ENCODE results near the gene SLC8A1.

SLC8A1 gene

GRCh38 chr2:40218679-40219078, 233.2 kb downstream of the SLC8A1 start:
- peak; percentile 5 for DNase-seq (ENCODE audit: extremely low read depth, insufficient read length)
- Histone ChIP-seq H3K27me3 (replicated peaks; ENCODE audit: control insufficient read depth, insufficient read depth, low read length) (no peaks in the 10 kb centered on the region), H3K36me3 (ENCODE audit: control insufficient read depth, insufficient read depth, low read length) (no peaks in the 10 kb centered on the region), H3K4me3 (replicated peaks; ENCODE audit: low read depth, low read length) (no peak overlapping the region)
- TF ChIP-seq CTCF (IDR thresholded peaks at IDR 0.05; ENCODE audit: insufficient read depth, low read length, poor library complexity, severe bottlenecking) = no peak

- H3K27me3 ChIP-seq (replicated peaks; ENCODE audit: control insufficient read depth, insufficient read depth, low read length) = no peaks in the 10 kb centered on the region; the same call in 1 of the 2 replicates
- H3K4me3 ChIP-seq (replicated peaks; ENCODE audit: low read depth, low read length) = no peak overlapping the region
- no peaks in the 10 kb centered on the region for H3K36me3 ChIP-seq (ENCODE audit: control insufficient read depth, insufficient read depth, low read length)
- no peak for DNase-seq (ENCODE audit: extremely low read depth, insufficient read length)
- TF ChIP-seq CTCF (IDR thresholded peaks at IDR 0.05; ENCODE audit: insufficient read depth, low read length, poor library complexity, severe bottlenecking) = no peak
Observed at GRCh38 chr2:40213619-40214018, 238.3 kb downstream of the SLC8A1 start.

- Histone ChIP-seq H3K36me3 (ENCODE audit: control insufficient read depth, insufficient read depth, low read length) (no peaks in the 10 kb centered on the region), H3K4me3 (replicated peaks; ENCODE audit: low read depth, low read length) (no peak overlapping the region), H3K27me3 (replicated peaks; ENCODE audit: control insufficient read depth, insufficient read depth, low read length) (no peaks in the 10 kb centered on the region; the same call in 1 of the 2 replicates)
- peak; percentile 42 for TF ChIP-seq CTCF (IDR thresholded peaks at IDR 0.05; ENCODE audit: insufficient read depth, low read length, poor library complexity, severe bottlenecking)
- DNase-seq (ENCODE audit: extremely low read depth, insufficient read length) = no peak
Observed at GRCh38 chr2:40213071-40213470, 238.8 kb downstream of the SLC8A1 start.

DNA sequence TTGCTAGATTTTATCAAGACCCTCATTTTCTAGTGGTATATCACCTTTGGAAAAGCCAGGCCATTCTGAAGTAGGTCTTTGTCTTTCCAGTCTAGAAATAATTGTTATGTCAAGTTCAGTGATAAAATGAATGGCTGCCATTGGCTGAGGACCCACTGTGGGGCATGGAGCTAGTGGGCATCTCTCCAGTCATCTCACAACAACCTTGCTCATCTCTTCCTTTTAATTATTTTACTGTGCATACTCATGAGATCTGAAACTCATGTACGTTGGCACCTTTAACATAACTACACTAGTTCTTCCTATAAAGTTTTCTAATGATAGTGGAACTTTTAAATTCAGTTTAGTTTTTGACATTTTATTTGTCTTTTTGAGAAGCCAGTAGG, 240.9 kb downstream of the SLC8A1 start:
- Histone ChIP-seq H3K27me3 (replicated peaks; ENCODE audit: control insufficient read depth, insufficient read depth, low read length) (no peaks in the 10 kb centered on the region; the same call in 1 of the 2 replicates), H3K36me3 (ENCODE audit: control insufficient read depth, insufficient read depth, low read length) (no peaks in the 10 kb centered on the region), H3K4me3 (replicated peaks; ENCODE audit: low read depth, low read length) (no peak overlapping the region)
- TF ChIP-seq CTCF (IDR thresholded peaks at IDR 0.05; ENCODE audit: insufficient read depth, low read length, poor library complexity, severe bottlenecking) = no peak
- DNase-seq (ENCODE audit: extremely low read depth, insufficient read length) = no peak

DNA sequence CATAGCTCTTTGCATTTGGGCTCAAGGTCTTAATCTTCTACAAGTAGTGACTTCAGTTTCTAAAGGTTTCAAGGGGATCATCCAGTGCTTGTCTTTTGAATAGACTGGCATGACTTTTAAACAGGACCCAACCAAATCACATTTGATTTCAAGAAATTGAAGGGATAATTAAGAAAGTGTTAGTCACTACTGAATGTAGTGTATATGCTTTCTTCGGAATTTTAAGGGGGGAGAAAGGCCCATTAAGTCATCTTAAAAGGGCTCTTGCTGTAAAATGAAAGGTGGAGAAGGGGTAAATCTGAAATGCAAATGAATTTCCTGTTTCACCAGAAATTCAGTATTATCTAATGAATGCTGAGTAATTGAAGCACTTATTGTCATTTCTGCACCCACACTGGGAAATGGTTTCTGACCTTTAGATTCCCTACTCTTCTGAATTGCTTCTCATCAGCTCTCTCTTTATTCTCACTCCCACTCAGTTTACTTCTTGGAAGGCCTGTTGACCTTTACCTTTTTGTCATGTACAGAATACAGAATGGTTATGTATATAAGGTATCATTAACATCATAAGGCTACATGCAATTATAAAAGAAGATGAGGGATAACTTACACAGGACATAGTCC, 241.4 kb downstream of the SLC8A1 start:
- H3K36me3 ChIP-seq (ENCODE audit: control insufficient read depth, insufficient read depth, low read length) = no peaks in the 10 kb centered on the region

More for the DNA sequence above, 241.4 kb downstream of the SLC8A1 start:
- Histone ChIP-seq H3K4me3 (replicated peaks; ENCODE audit: low read depth, low read length) (no peak overlapping the region), H3K27me3 (replicated peaks; ENCODE audit: control insufficient read depth, insufficient read depth, low read length) (no peaks in the 10 kb centered on the region; the same call in 1 of the 2 replicates)
- TF ChIP-seq CTCF (IDR thresholded peaks at IDR 0.05; ENCODE audit: insufficient read depth, low read length, poor library complexity, severe bottlenecking) = no peak
- DNase-seq (ENCODE audit: extremely low read depth, insufficient read length) = no peak
